CD14-positive monocyte (primary cell): ENCODE results near the gene GPC5. TPM values are rescaled to one million over a fixed set of nuclear protein-coding genes. Genes with fewer than 3 reads are reported as not detected.

ENCODE experiments used
- DNase-seq, 3 donors: peaks; one replicate each; pipeline ENCODE4 v3.0.0-alpha.2; 2011 to 2022
- H2AFZ ChIP-seq: 2 replicates; pipeline ENCODE4 v1.6.0; 2012; ENCODE audit warnings: mild to moderate bottlenecking, low read depth, low read length, inconsistent platforms; ENCODE audit not compliant: insufficient read depth, poor library complexity, severe bottlenecking
- H3K27ac ChIP-seq, 2 donors: 1 replicate in 1 of 2; 2 replicates in 1 of 2; pipeline ENCODE4 v1.5.1; 2012 to 2013; ENCODE audit warnings: low read length in 2 of 2, control low read depth in 1 of 2, inconsistent platforms in 1 of 2, low read depth in 1 of 2, mild to moderate bottlenecking in 1 of 2
- H3K27me3 ChIP-seq, 2 donors: one replicate each; pipeline versions ENCODE4 v1.6.0 to v1.6.1; 2011 to 2013; ENCODE audit warnings: low read length in 2 of 2; ENCODE audit not compliant: control insufficient read depth in 2 of 2, insufficient read depth in 2 of 2
- H3K36me3 ChIP-seq, 2 donors: replicated peaks in 1 of 2; 1 replicate in 1 of 2; 2 replicates in 1 of 2; pipeline versions ENCODE4 v1.5.1 to v1.6.1; 2012 to 2013; ENCODE audit warnings: low read length in 2 of 2, control low read depth in 1 of 2, inconsistent platforms in 1 of 2, mild to moderate bottlenecking in 1 of 2; ENCODE audit not compliant: insufficient read depth in 2 of 2, control insufficient read depth in 1 of 2
- H3K4me1 ChIP-seq, 2 donors: 1 replicate in 1 of 2; 2 replicates in 1 of 2; pipeline versions ENCODE4 v1.5.1 to v1.6.1; 2012 to 2013; ENCODE audit warnings: low read length in 2 of 2, control low read depth in 1 of 2, inconsistent platforms in 1 of 2, mild to moderate bottlenecking in 1 of 2, moderate library complexity in 1 of 2; ENCODE audit not compliant: insufficient read depth in 2 of 2, control insufficient read depth in 1 of 2
- H3K4me2 ChIP-seq: replicated peaks from 2 replicates; pipeline ENCODE3; 2012; ENCODE audit warnings: low read length, moderate library complexity, mild to moderate bottlenecking; ENCODE audit not compliant: poor library complexity, severe bottlenecking; ENCODE audit errors: extremely low read depth
- H3K4me3 ChIP-seq, 3 experiments: fragments of 200-600 bp in 1 of 3; sonication (generic) in 1 of 3; replicated peaks in 1 of 3; 1 replicate in 2 of 3; 2 replicates in 1 of 3; pipeline ENCODE4 v1.5.1; 2011 to 2013; ENCODE audit warnings: low read length in 3 of 3, mild to moderate bottlenecking in 3 of 3, control low read depth in 2 of 3, low read depth in 2 of 3, inconsistent platforms in 1 of 3, moderate library complexity in 1 of 3
- H3K79me2 ChIP-seq: 2 replicates; pipeline ENCODE4 v1.6.0; 2012; ENCODE audit warnings: mild to moderate bottlenecking, control low read depth, inconsistent platforms, low read length, moderate library complexity; ENCODE audit not compliant: insufficient read depth
- H3K9ac ChIP-seq: 2 replicates; pipeline ENCODE4 v1.6.0; 2017; ENCODE audit warnings: low read length, mild to moderate bottlenecking; ENCODE audit not compliant: insufficient read depth, poor library complexity, severe bottlenecking
- H3K9me3 ChIP-seq, 2 donors: replicated peaks in 1 of 2; 1 replicate in 1 of 2; 2 replicates in 1 of 2; pipeline versions ENCODE4 v1.5.1 to v1.6.1; 2012 to 2013; ENCODE audit warnings: low read length in 2 of 2, control low read depth in 1 of 2; ENCODE audit not compliant: control insufficient read depth in 1 of 2, insufficient read depth in 1 of 2
- H4K20me1 ChIP-seq: 2 replicates; pipeline ENCODE4 v1.6.0; 2012; ENCODE audit warnings: mild to moderate bottlenecking, low read length, control low read depth, moderate library complexity; ENCODE audit not compliant: insufficient read depth
- H3K27ac Mint-ChIP-seq, 7 donors: one replicate each; pipeline ENCODE4 v1.8.0; 2020; ENCODE audit warnings: mild to moderate bottlenecking in 7 of 7, mixed read lengths in 7 of 7, moderate library complexity in 6 of 7, inconsistent platforms in 2 of 7
- H3K27me3 Mint-ChIP-seq, 3 donors: one replicate each; pipeline ENCODE4 v1.8.0; 2021 to 2022; ENCODE audit warnings: low read depth in 3 of 3, mild to moderate bottlenecking in 3 of 3, mixed read lengths in 3 of 3, moderate library complexity in 3 of 3, inconsistent platforms in 1 of 3
- H3K36me3 Mint-ChIP-seq, 2 donors: one replicate each; pipeline ENCODE4 v1.8.0; 2020; ENCODE audit warnings: mixed read lengths in 2 of 2, inconsistent platforms in 1 of 2, mild to moderate bottlenecking in 1 of 2
- H3K4me1 Mint-ChIP-seq: one replicate; pipeline ENCODE4 v1.8.0; 2020; ENCODE audit warnings: mild to moderate bottlenecking, mixed read lengths
- H3K4me3 Mint-ChIP-seq, 2 donors: one replicate each; pipeline ENCODE4 v1.8.0; 2020; ENCODE audit warnings: mild to moderate bottlenecking in 2 of 2, mixed read lengths in 2 of 2, moderate library complexity in 1 of 2
- H3K9me3 Mint-ChIP-seq, 7 donors: one replicate each; pipeline ENCODE4 v1.8.0; 2020 to 2022; ENCODE audit warnings: mixed read lengths in 7 of 7, mild to moderate bottlenecking in 6 of 7, moderate library complexity in 6 of 7, inconsistent platforms in 2 of 7
- CTCF ChIP-seq: fragments of 200-600 bp; IDR thresholded peaks from one replicate; pipeline ENCODE4 v1.8.0; 2022; ENCODE audit warnings: antibody characterized with exemption, mild to moderate bottlenecking
- WGBS: methylation state at CpG from one replicate; pipeline ENCODE4 v1.1.5; 2013; ENCODE audit warnings: missing lambda C conversion rate; ENCODE audit not compliant: insufficient coverage; 5-methylcytosine and 5-hydroxymethylcytosine counted together
- intact Hi-C, 2 donors: fragments of 100-400 bp; cut with micrococcal nuclease; formaldehyde crosslinking; loops; one replicate each; pipeline versions ENCODE4 v1.15.0 to v1.15.1; 2023
- polyA plus RNA-seq, 3 donors: library from polyadenylated mRNA; depleted of rRNA in 1 of 3; unstranded in 2 of 3; stranded (reverse) in 1 of 3; fragments of 300-500 nt in 2 of 3; fragments of >200 nt in 1 of 3; fragmentation: Illumina TruSeq in 2 of 3; gene quantifications; 1 replicate in 2 of 3; 2 replicates in 1 of 3; pipeline ENCODE4 v1.2.3, GENCODE V29; 2012 to 2021

The GPC5 gene
- polyA plus RNA-seq, 3 donors: not detected

GRCh38 chr13:91553584-91553983 is 155.2 kb downstream of the GPC5 start:
- H2AFZ ChIP-seq: no peak overlapping the region
- no peak overlapping the region for H3K4me3 Mint-ChIP-seq

GRCh38 chr13:91554101-91554500 is 155.7 kb downstream of the GPC5 start:
- TF ChIP-seq CTCF: no peak
- H3K9me3 ChIP-seq: no peaks in the 10 kb centered on the region
- no peaks in the 10 kb centered on the region for H3K4me1 Mint-ChIP-seq
- no peaks in the 10 kb centered on the region for H4K20me1 ChIP-seq
- H3K4me1 ChIP-seq: no peaks in the 10 kb centered on the region
- no peak overlapping the region for H3K4me3 Mint-ChIP-seq
- no peak overlapping the region for H3K9ac ChIP-seq
- H3K4me3 ChIP-seq: no peak overlapping the region
- H3K79me2 ChIP-seq: no peaks in the 10 kb centered on the region
- no peak overlapping the region for H2AFZ ChIP-seq
- 89% methylated on average over 1 of the region's 1 CpG for WGBS
- H3K27me3 Mint-ChIP-seq: peaks cover 0 to 2% (median 0%) of the 10 kb centered on the region in 3 donors
- intact Hi-C loops: no loop called here
- H3K9me3 Mint-ChIP-seq: peaks cover 0 to 9% (median 6%) of the 10 kb centered on the region in 7 donors
- no peak for DNase-seq
- H3K27ac ChIP-seq: no peak overlapping the region
- no peak overlapping the region for H3K27ac Mint-ChIP-seq
- no peaks in the 10 kb centered on the region for H3K36me3 Mint-ChIP-seq
- no peak overlapping the region for H3K4me2 ChIP-seq
- H3K36me3 ChIP-seq: no peaks in the 10 kb centered on the region
- H3K27me3 ChIP-seq: no peaks in the 10 kb centered on the region

More at GRCh38 chr13:91553584-91553983, 155.2 kb downstream of the GPC5 start:
- H3K79me2 ChIP-seq: no peaks in the 10 kb centered on the region
- H3K9ac ChIP-seq: no peak overlapping the region
- no peak overlapping the region for H3K4me2 ChIP-seq
- no peak overlapping the region for H3K4me3 ChIP-seq
- no peak for TF ChIP-seq CTCF
- Mint-ChIP-seq H3K27ac (no peak overlapping the region), H3K36me3 (no peaks in the 10 kb centered on the region), H3K27me3 (peaks cover 0 to 2% (median 0%) of the 10 kb centered on the region in 3 donors), H3K4me1 (no peaks in the 10 kb centered on the region), H3K9me3 (peaks cover 0 to 7% (median 6%) of the 10 kb centered on the region in 7 donors)
- no peaks in the 10 kb centered on the region for H3K9me3 ChIP-seq
- H3K27ac ChIP-seq: no peak overlapping the region
- no peaks in the 10 kb centered on the region for H3K36me3 ChIP-seq
- no CpG with 5 or more reads among the region's 2 CpGs for WGBS
- no peaks in the 10 kb centered on the region for H4K20me1 ChIP-seq
- intact Hi-C loops: no loop called here
- H3K27me3 ChIP-seq: no peaks in the 10 kb centered on the region
- DNase-seq: no peak
- no peaks in the 10 kb centered on the region for H3K4me1 ChIP-seq
